A549 (cell line): Measurements from ENCODE around the gene PLEKHH1.

ENCODE experiments used
- CEBPB ChIP-seq, 2 experiments: fragments of >200 bp in 1 of 2; sonication (Bioruptor Twin) in 1 of 2; formaldehyde crosslinking in 1 of 2; IDR thresholded peaks; 2 replicates each; pipeline ENCODE4 v1.6.1; 2012 to 2016
- CHD2 ChIP-seq: fragments of 150-350 bp; IDR thresholded peaks from 2 replicates; pipeline ENCODE4 v1.6.1; 2014; ENCODE audit warnings: low read length; ENCODE audit not compliant: partially characterized antibody
- EHMT2 ChIP-seq: fragments of 200-600 bp; sonication (generic); IDR thresholded peaks from 2 replicates; pipeline ENCODE4 v1.6.1; 2016; ENCODE audit warnings: antibody characterized with exemption, low read depth, mild to moderate bottlenecking, moderate library complexity
- EP300 ChIP-seq, 2 experiments: fragments of >200 bp; sonication (Bioruptor Twin); formaldehyde crosslinking; IDR thresholded peaks; 2 replicates in 1 of 2; 3 replicates in 1 of 2; pipeline ENCODE4 v1.6.1; 2016 to 2017
- ESRRA ChIP-seq: fragments of 150-350 bp; IDR thresholded peaks from 2 replicates; pipeline ENCODE4 v1.6.1; 2014; ENCODE audit warnings: mild to moderate bottlenecking, low read length, borderline replicate concordance
- MYC ChIP-seq: IDR thresholded peaks from 2 replicates; pipeline ENCODE4 v1.6.1; 2012; ENCODE audit warnings: mild to moderate bottlenecking, inconsistent platforms, low read length, improper control_type of control experiment, borderline replicate concordance
- POLR2A ChIP-seq: IDR thresholded peaks from 2 replicates; pipeline ENCODE4 v1.6.1; 2012; ENCODE audit warnings: mild to moderate bottlenecking, low read length
- POLR2AphosphoS2 ChIP-seq: conservative IDR thresholded peaks from 2 replicates; pipeline ENCODE4 v1.6.1; 2012; ENCODE audit warnings: low read length, improper control_type of control experiment, inconsistent platforms
- RAD21 ChIP-seq, 2 experiments: fragments of >200 bp in 1 of 2; sonication (Bioruptor Twin) in 1 of 2; formaldehyde crosslinking in 1 of 2; IDR thresholded peaks in 1 of 2; conservative IDR thresholded peaks in 1 of 2; 2 replicates in 1 of 2; 3 replicates in 1 of 2; pipeline ENCODE4 v1.6.1; 2012 to 2018; ENCODE audit warnings: inconsistent platforms in 1 of 2
- RFX5 ChIP-seq: fragments of 450-650 bp; IDR thresholded peaks from 2 replicates; pipeline ENCODE4 v1.7.1; 2014; ENCODE audit warnings: antibody characterized with exemption, mild to moderate bottlenecking, moderate library complexity
- RNF2 ChIP-seq: fragments of 200-600 bp; sonication (generic); IDR thresholded peaks from 2 replicates; pipeline ENCODE4 v1.6.1; 2016; ENCODE audit warnings: low read depth, mild to moderate bottlenecking, antibody characterized with exemption, moderate library complexity, borderline replicate concordance
- TF ChIP-seq, protein P1 (sequence below): fragments of >200 bp; sonication (Bioruptor Twin); formaldehyde crosslinking; IDR thresholded peaks from 3 replicates; pipeline ENCODE4 v1.5.1; 2016
- TF ChIP-seq, protein P2 (sequence below): fragments of 200-600 bp; sonication (generic); IDR thresholded peaks from 2 replicates; pipeline ENCODE4 v1.6.1; 2016; ENCODE audit warnings: antibody characterized with exemption, mild to moderate bottlenecking, moderate library complexity
- TF ChIP-seq, protein P3 (sequence below): IDR thresholded peaks from 2 replicates; pipeline ENCODE4 v1.6.1; 2012

DNA sequence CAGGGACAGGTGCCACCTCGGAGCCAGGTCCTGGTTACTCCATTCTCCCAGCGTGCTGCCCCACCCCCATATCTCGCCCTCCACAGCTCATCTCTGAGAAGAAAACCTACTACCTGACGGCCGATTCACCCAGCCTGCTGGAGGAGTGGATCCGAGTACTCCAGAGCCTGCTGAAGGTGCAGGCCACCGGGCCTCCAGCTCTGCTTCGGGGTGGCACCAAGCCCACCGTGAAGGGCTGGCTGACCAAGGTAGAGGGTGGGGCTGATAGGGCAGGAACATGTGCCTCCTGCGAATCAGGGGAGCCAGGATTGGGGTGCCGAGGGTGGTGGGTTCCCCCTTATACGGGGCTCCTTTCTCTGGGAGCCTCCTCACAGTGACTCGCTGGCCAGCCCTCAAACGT is 41.1 kb downstream of the PLEKHH1 start:
- TF ChIP-seq CHD2, result no peak
- TF ChIP-seq, protein P1, sequence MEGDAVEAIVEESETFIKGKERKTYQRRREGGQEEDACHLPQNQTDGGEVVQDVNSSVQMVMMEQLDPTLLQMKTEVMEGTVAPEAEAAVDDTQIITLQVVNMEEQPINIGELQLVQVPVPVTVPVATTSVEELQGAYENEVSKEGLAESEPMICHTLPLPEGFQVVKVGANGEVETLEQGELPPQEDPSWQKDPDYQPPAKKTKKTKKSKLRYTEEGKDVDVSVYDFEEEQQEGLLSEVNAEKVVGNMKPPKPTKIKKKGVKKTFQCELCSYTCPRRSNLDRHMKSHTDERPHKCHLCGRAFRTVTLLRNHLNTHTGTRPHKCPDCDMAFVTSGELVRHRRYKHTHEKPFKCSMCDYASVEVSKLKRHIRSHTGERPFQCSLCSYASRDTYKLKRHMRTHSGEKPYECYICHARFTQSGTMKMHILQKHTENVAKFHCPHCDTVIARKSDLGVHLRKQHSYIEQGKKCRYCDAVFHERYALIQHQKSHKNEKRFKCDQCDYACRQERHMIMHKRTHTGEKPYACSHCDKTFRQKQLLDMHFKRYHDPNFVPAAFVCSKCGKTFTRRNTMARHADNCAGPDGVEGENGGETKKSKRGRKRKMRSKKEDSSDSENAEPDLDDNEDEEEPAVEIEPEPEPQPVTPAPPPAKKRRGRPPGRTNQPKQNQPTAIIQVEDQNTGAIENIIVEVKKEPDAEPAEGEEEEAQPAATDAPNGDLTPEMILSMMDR, result no peak
- TF ChIP-seq, protein P2, sequence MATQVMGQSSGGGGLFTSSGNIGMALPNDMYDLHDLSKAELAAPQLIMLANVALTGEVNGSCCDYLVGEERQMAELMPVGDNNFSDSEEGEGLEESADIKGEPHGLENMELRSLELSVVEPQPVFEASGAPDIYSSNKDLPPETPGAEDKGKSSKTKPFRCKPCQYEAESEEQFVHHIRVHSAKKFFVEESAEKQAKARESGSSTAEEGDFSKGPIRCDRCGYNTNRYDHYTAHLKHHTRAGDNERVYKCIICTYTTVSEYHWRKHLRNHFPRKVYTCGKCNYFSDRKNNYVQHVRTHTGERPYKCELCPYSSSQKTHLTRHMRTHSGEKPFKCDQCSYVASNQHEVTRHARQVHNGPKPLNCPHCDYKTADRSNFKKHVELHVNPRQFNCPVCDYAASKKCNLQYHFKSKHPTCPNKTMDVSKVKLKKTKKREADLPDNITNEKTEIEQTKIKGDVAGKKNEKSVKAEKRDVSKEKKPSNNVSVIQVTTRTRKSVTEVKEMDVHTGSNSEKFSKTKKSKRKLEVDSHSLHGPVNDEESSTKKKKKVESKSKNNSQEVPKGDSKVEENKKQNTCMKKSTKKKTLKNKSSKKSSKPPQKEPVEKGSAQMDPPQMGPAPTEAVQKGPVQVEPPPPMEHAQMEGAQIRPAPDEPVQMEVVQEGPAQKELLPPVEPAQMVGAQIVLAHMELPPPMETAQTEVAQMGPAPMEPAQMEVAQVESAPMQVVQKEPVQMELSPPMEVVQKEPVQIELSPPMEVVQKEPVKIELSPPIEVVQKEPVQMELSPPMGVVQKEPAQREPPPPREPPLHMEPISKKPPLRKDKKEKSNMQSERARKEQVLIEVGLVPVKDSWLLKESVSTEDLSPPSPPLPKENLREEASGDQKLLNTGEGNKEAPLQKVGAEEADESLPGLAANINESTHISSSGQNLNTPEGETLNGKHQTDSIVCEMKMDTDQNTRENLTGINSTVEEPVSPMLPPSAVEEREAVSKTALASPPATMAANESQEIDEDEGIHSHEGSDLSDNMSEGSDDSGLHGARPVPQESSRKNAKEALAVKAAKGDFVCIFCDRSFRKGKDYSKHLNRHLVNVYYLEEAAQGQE, result no peak
- TF ChIP-seq POLR2A, result no peak
- TF ChIP-seq, protein P3, sequence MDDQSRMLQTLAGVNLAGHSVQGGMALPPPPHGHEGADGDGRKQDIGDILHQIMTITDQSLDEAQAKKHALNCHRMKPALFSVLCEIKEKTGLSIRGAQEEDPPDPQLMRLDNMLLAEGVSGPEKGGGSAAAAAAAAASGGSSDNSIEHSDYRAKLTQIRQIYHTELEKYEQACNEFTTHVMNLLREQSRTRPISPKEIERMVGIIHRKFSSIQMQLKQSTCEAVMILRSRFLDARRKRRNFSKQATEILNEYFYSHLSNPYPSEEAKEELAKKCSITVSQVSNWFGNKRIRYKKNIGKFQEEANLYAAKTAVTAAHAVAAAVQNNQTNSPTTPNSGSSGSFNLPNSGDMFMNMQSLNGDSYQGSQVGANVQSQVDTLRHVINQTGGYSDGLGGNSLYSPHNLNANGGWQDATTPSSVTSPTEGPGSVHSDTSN, result no peak
- TF ChIP-seq ESRRA, result no peak
- TF ChIP-seq POLR2AphosphoS2, result no peak
- no peak for TF ChIP-seq RAD21 (conservative IDR thresholded peaks at IDR 0.05 in 1 of 2, IDR thresholded peaks at IDR 0.05 in 1 of 2)
- no peak for TF ChIP-seq MYC
- no peak for TF ChIP-seq CEBPB (IDR thresholded peaks at IDR 0.05)
- no peak for TF ChIP-seq RFX5
- TF ChIP-seq EHMT2, result no peak
- TF ChIP-seq EP300 (IDR thresholded peaks at IDR 0.05), result no peak
- no peak for TF ChIP-seq RNF2
